HCT116 (cell line): ENCODE data around the gene DLX5. TPM values are rescaled to one million over a fixed set of nuclear protein-coding genes. Genes with fewer than 3 reads are reported as not detected.

Experiments
- ATAC-seq: fragments of 200-7000 bp; cut with Tn5 transposase; 2 replicates; pipeline ENCODE4 v1.9.1; 2020; ENCODE audit warnings: mild to moderate bottlenecking, moderate library complexity
- BruUV-seq: library from RNA; stranded (reverse); fragments of 400-500 nt; replicated peaks from 2 replicates; lab custom pipeline; 2021; lab: Mats Ljungman, UMichigan
- CTCF ChIA-PET: fragments of 300-600 bp; sonication (Branson Sonifier 250); formaldehyde crosslinking; loops from one replicate; lab custom pipeline; 2021; ENCODE audit warnings: antibody characterized with exemption; lab: Charles Lee
- POLR2A ChIA-PET: fragments of 300-600, 350-600 bp; sonication (Branson Sonifier 250); formaldehyde crosslinking; loops from one replicate; lab custom pipeline; 2021; ENCODE audit warnings: antibody characterized with exemption; lab: Charles Lee
- RAD21 ChIA-PET, 2 experiments: fragments of 300-600 bp; sonication (Branson Sonifier 250); formaldehyde crosslinking; loops; one replicate each; lab custom pipeline; 2023; ENCODE audit warnings: low total read pairs in 2 of 2; ENCODE audit not compliant: uncharacterized antibody in 2 of 2, unreplicated experiment in 2 of 2, low non-redundant PET in 1 of 2; lab: Charles Lee
- DNase-seq: peaks from one replicate; pipeline ENCODE4 v3.0.0-alpha.2; 2010; ENCODE audit warnings: low read depth, low spot score
- H2AFZ ChIP-seq: fragments of 200-600 bp; shearing (Covaris generic), sonication (generic); 2 replicates; pipeline ENCODE4 v1.6.1; 2017; ENCODE audit warnings: low read depth, mixed run types, mixed read lengths, antibody characterized with exemption, low read length; ENCODE audit not compliant: poor library complexity, severe bottlenecking
- H3K27ac ChIP-seq: 2 replicates; pipeline ENCODE4 v1.5.1; 2012; ENCODE audit warnings: low read depth, low read length
- H3K27me3 ChIP-seq: fragments of 200-600 bp; sonication (generic); 2 replicates; pipeline ENCODE4 v1.6.1; 2016; ENCODE audit warnings: mixed run types, low read length, mixed read lengths; ENCODE audit not compliant: insufficient read depth
- H3K36me3 ChIP-seq, 2 experiments: fragments of 200-500 bp in 1 of 2; fragments of 200-600 bp in 1 of 2; sonication (Bioruptor generic) in 1 of 2; sonication (generic) in 1 of 2; 2 replicates each; pipeline versions ENCODE4 v1.5.1 to v1.6.1; 2014 to 2016; ENCODE audit warnings: low read length in 2 of 2, inconsistent platforms in 1 of 2, mixed read lengths in 1 of 2, mixed run types in 1 of 2; ENCODE audit not compliant: insufficient read depth in 2 of 2, control insufficient read depth in 1 of 2
- H3K4me1 ChIP-seq, 2 experiments: fragments of 200-600 bp in 1 of 2; sonication (generic) in 1 of 2; 2 replicates each; pipeline versions ENCODE4 v1.5.1 to v1.6.1; 2012 to 2017; ENCODE audit warnings: low read length in 2 of 2, inconsistent platforms in 1 of 2, mild to moderate bottlenecking in 1 of 2, mixed read lengths in 1 of 2, mixed run types in 1 of 2, moderate library complexity in 1 of 2; ENCODE audit not compliant: insufficient read depth in 2 of 2, control insufficient read depth in 1 of 2
- H3K4me2 ChIP-seq: fragments of 200-600 bp; sonication (generic); 2 replicates; pipeline ENCODE4 v1.6.1; 2017; ENCODE audit warnings: mixed run types, low read length, mixed read lengths
- H3K4me3 ChIP-seq, 2 experiments: fragments of 200-600 bp in 1 of 2; sonication (generic) in 1 of 2; replicated peaks in 1 of 2; 2 replicates each; pipeline ENCODE4 v1.5.1; 2011 to 2016; ENCODE audit warnings: low read length in 2 of 2, control low read depth in 1 of 2, low read depth in 1 of 2, mild to moderate bottlenecking in 1 of 2, mixed read lengths in 1 of 2, mixed run types in 1 of 2
- H3K79me2 ChIP-seq: fragments of 200-600 bp; sonication (generic); 2 replicates; pipeline ENCODE4 v1.6.1; 2017; ENCODE audit warnings: mild to moderate bottlenecking, mixed run types, low read length, moderate library complexity, mixed read lengths; ENCODE audit not compliant: insufficient read depth
- H3K9ac ChIP-seq: fragments of 200-600 bp; sonication (generic); 2 replicates; pipeline ENCODE4 v1.6.1; 2016; ENCODE audit warnings: low read length, mixed read lengths
- H3K9me2 ChIP-seq: fragments of 200-600 bp; sonication (generic), shearing (Covaris generic); 2 replicates; pipeline ENCODE4 v1.6.1; 2017; ENCODE audit warnings: mixed run types, mild to moderate bottlenecking, moderate library complexity; ENCODE audit not compliant: insufficient read depth
- H3K9me3 ChIP-seq, 2 experiments: fragments of 200-500 bp in 1 of 2; fragments of 200-600 bp in 1 of 2; sonication (Bioruptor generic) in 1 of 2; sonication (generic) in 1 of 2; 2 replicates each; pipeline ENCODE4 v1.6.1; 2014 to 2017; ENCODE audit warnings: low read length in 2 of 2, mixed read lengths in 2 of 2, inconsistent platforms in 1 of 2, low read depth in 1 of 2, mild to moderate bottlenecking in 1 of 2, mixed run types in 1 of 2, moderate library complexity in 1 of 2; ENCODE audit not compliant: control insufficient read depth in 1 of 2, insufficient read depth in 1 of 2
- H4K20me1 ChIP-seq: fragments of 200-600 bp; sonication (generic), shearing (Covaris generic); 2 replicates; pipeline ENCODE4 v1.6.1; 2017; ENCODE audit warnings: mixed run types, mild to moderate bottlenecking, moderate library complexity; ENCODE audit not compliant: insufficient read depth
- JUND ChIP-seq: IDR thresholded peaks from 2 replicates; pipeline ENCODE4 v1.6.1; 2012
- POLR2AphosphoS5 ChIP-seq: IDR thresholded peaks from 2 replicates; pipeline ENCODE4 v1.6.1; 2011; ENCODE audit warnings: mild to moderate bottlenecking, low read depth, low read length, moderate library complexity
- ZFX ChIP-seq: fragments of 450-650 bp; IDR thresholded peaks from 2 replicates; pipeline ENCODE4 v1.6.1; 2017
- intact Hi-C: fragments of 100-400 bp; cut with micrococcal nuclease; formaldehyde crosslinking; loops from 2 replicates; pipeline ENCODE4 v1.10.0; 2022
- total RNA-seq: library from RNA; stranded (reverse); gene quantifications from one replicate; pipeline ENCODE4 v1.2.1, GENCODE V29; 2021; ENCODE audit not compliant: unreplicated experiment
- TF ChIP-seq, protein P1 (sequence below): IDR thresholded peaks from 2 replicates; pipeline ENCODE4 v1.6.1; 2012
- TF ChIP-seq, protein P2 (sequence below): IDR thresholded peaks from 2 replicates; pipeline ENCODE4 v1.6.1; 2012
- TF ChIP-seq, protein P3 (sequence below), 3 experiments: fragments of 200-600 bp in 1 of 3; sonication (generic) in 1 of 3; IDR thresholded peaks in 2 of 3; conservative IDR thresholded peaks in 1 of 3; 2 replicates each; pipeline ENCODE4 v1.5.1; 2012 to 2017; ENCODE audit warnings: low read depth in 2 of 3, low read length in 2 of 3, antibody characterized with exemption in 1 of 3, borderline replicate concordance in 1 of 3, control low read depth in 1 of 3, mild to moderate bottlenecking in 1 of 3, mixed read lengths in 1 of 3, mixed run types in 1 of 3, moderate library complexity in 1 of 3; ENCODE audit not compliant: insufficient read depth in 1 of 3

Gene DLX5
- total RNA-seq, 1 experiment from 2014 or later: not detected

DNA sequence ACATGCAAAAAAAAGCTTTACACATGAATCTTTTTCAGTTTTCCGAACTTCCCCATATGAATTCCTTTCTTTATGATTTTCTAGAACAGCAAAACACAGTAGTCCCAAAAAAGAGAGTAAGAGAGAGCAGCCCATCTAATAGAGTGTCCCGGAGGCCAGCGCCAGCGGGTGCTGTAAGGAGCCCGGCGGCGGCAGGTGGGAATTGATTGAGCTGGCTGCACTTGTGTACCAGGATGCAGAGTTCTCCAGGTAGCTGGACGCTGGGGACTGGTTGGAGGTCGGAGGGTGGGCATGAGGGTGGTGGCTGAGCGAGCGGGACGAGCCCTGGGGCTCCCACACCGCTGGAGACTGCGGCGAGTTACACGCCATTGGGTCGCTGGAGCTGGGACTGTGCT, 4.0 kb downstream of the DLX5 start:
- TF ChIP-seq ZFX: no peak
- TF ChIP-seq, protein P1, sequence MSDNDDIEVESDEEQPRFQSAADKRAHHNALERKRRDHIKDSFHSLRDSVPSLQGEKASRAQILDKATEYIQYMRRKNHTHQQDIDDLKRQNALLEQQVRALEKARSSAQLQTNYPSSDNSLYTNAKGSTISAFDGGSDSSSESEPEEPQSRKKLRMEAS: no peak
- Histone ChIP-seq H3K9me2 (no peaks in the 10 kb centered on the region), H3K4me2 (no peak overlapping the region), H3K27ac (no peak overlapping the region), H2AFZ (no peak overlapping the region), H4K20me1 (no peaks in the 10 kb centered on the region), H3K9ac (no peak overlapping the region), H3K27me3 (peaks cover 28% of the 10 kb centered on the region), H3K79me2 (no peaks in the 10 kb centered on the region), H3K4me3 (no peak overlapping the region), H3K4me1 (no peaks in the 10 kb centered on the region), H3K36me3 (no peaks in the 10 kb centered on the region), H3K9me3 (no peaks in the 10 kb centered on the region)
- RAD21 ChIA-PET: no interaction called here
- BruUV-seq: no TSS peak
- no peak for DNase-seq
- intact Hi-C loops: no loop called here
- POLR2A ChIA-PET: no interaction called here
- ATAC-seq: no peak
- CTCF ChIA-PET: no interaction called here

DNA sequence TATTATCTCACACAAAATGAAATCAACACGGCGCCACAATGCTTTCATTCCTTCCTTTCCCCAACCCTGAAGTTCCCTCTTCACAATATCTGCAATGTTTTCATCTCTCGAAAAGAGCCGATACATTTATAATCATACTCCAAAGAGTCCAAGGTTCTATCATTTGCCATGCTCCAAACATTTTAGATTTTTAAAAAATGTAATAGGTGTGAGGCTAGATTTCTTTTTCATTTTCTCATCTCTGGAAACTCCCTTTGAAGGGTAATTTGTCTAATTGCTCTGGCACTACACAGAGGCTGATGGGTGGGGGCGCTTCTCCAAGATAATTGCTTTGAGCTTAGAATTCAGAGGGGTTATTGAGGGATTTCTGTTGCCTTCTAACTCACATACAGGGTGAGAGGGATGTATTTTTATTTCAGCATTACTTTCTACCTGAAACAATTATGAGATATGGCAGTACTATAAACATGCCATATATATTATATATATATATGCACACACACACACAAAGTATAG, 4.9 kb downstream of the DLX5 start:
- CTCF ChIA-PET: no interaction called here
- intact Hi-C loops: loop anchor here (1.0 kb wide), 1 partner anchor 14 kb away; no protein-coding TSS in a partner anchor

More for the DNA sequence above, 4.9 kb downstream of the DLX5 start:
- Histone ChIP-seq H3K9ac (no peak overlapping the region), H3K27me3 (peaks cover 30% of the 10 kb centered on the region), H2AFZ (no peak overlapping the region), H3K4me3 (no peak overlapping the region), H3K36me3 (no peaks in the 10 kb centered on the region), H3K9me3 (no peaks in the 10 kb centered on the region), H3K4me1 (no peaks in the 10 kb centered on the region), H3K79me2 (no peaks in the 10 kb centered on the region), H3K4me2 (no peak overlapping the region), H3K27ac (no peak overlapping the region), H4K20me1 (no peaks in the 10 kb centered on the region), H3K9me2 (no peaks in the 10 kb centered on the region)
- TF ChIP-seq POLR2AphosphoS5 (no peak), JUND (no peak)
- TF ChIP-seq, protein P2, sequence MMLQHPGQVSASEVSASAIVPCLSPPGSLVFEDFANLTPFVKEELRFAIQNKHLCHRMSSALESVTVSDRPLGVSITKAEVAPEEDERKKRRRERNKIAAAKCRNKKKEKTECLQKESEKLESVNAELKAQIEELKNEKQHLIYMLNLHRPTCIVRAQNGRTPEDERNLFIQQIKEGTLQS: no peak
- TF ChIP-seq, protein P3, sequence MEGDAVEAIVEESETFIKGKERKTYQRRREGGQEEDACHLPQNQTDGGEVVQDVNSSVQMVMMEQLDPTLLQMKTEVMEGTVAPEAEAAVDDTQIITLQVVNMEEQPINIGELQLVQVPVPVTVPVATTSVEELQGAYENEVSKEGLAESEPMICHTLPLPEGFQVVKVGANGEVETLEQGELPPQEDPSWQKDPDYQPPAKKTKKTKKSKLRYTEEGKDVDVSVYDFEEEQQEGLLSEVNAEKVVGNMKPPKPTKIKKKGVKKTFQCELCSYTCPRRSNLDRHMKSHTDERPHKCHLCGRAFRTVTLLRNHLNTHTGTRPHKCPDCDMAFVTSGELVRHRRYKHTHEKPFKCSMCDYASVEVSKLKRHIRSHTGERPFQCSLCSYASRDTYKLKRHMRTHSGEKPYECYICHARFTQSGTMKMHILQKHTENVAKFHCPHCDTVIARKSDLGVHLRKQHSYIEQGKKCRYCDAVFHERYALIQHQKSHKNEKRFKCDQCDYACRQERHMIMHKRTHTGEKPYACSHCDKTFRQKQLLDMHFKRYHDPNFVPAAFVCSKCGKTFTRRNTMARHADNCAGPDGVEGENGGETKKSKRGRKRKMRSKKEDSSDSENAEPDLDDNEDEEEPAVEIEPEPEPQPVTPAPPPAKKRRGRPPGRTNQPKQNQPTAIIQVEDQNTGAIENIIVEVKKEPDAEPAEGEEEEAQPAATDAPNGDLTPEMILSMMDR (IDR thresholded peaks at IDR 0.05 in 2 of 3, conservative IDR thresholded peaks at IDR 0.05 in 1 of 3; ENCODE audit: borderline replicate concordance in 1 of 3, insufficient read depth in 1 of 3, low read depth in 2 of 3, low read length in 2 of 3): no peak
- ATAC-seq (no peak), DNase-seq (no peak)
- BruUV-seq: no TSS peak
- RAD21 ChIA-PET: no interaction called here
- POLR2A ChIA-PET: no interaction called here
